ENCODE data around the gene BEST3.

BEST3 gene

DNA sequence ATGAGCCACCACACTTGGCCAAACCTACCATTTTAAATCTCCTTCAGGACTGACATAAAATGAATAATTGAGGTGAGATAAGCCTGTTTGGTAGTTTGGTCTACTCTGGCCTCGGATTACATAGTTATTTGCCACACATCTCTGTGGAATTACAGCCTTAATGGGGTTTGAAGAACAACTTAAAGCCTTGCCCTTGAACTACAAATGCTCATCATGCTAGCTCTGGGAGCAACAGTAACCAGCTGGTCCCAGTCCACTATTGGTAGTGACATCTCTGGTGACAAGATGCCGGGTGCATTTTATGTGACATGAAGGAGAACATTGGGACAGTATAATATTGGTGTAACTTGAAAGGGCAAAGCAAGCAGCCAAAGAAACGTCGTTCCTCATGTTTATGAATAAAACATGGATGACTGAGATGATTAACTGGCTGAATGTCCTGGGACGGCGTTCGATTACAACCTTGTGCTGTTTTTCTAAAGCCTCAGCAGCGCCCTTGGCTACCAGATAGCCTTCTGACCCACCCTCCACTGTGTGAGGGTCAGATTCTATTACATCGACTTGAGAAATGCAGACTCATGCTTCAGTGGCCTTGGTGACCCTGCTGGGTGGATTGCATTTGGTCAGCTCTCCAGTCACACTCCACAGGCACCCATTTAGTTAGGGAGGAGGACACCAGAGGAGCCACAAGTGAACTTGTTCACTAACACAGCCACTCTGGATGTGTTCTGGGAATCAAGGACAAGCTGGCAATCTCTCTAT lies 41.5 kb downstream of the BEST3 start:
- DNase-seq (ENCODE audit: extremely low read depth, low read depth): no peak
- TF ChIP-seq, protein P1, sequence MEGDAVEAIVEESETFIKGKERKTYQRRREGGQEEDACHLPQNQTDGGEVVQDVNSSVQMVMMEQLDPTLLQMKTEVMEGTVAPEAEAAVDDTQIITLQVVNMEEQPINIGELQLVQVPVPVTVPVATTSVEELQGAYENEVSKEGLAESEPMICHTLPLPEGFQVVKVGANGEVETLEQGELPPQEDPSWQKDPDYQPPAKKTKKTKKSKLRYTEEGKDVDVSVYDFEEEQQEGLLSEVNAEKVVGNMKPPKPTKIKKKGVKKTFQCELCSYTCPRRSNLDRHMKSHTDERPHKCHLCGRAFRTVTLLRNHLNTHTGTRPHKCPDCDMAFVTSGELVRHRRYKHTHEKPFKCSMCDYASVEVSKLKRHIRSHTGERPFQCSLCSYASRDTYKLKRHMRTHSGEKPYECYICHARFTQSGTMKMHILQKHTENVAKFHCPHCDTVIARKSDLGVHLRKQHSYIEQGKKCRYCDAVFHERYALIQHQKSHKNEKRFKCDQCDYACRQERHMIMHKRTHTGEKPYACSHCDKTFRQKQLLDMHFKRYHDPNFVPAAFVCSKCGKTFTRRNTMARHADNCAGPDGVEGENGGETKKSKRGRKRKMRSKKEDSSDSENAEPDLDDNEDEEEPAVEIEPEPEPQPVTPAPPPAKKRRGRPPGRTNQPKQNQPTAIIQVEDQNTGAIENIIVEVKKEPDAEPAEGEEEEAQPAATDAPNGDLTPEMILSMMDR (IDR thresholded peaks at IDR 0.05; ENCODE audit: low read depth, low read length, missing control alignments): no peak
- no peak overlapping the region for H3K4me3 ChIP-seq (replicated peaks; ENCODE audit: low read depth, low read length)

DNA sequence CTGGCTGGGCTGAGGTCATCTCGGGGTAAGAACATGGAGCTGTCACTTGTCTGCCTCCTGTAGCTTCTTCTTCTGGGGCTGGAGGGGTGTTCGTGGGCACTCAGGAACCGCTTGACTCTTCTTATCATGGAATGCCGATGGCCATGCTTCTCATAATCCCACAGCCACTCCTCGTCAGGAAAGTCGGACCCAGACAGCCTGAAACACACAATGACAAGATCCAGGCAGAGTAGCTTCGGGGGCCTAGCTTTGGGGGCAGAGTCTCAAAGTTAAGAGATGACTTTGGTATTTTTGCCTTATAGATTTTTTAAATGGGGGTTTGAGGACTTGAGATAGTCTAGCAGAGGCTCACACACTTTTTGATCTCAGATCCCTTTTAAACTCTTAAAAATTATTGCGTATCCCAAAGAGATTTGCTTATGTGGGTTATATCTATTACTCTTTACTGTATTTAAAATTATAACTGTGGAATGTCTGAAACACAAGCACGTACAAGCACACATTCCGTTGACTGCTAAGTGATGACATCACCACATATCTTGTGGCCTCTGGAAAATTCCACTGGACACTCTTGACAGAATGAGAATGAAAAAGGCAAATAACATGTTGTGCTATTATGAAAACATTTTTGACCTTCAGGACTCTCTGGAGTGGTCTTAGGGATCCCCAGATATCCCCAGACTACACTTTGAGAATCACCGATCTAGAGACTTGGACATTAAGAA lies 43.3 kb downstream of the BEST3 start:
- no peak overlapping the region for H3K4me3 ChIP-seq (replicated peaks; ENCODE audit: low read depth, low read length)
- TF ChIP-seq, protein P1 (IDR thresholded peaks at IDR 0.05; ENCODE audit: low read depth, low read length, missing control alignments): no peak
- peak; percentile 36 for DNase-seq (ENCODE audit: extremely low read depth, low read depth)

DNA sequence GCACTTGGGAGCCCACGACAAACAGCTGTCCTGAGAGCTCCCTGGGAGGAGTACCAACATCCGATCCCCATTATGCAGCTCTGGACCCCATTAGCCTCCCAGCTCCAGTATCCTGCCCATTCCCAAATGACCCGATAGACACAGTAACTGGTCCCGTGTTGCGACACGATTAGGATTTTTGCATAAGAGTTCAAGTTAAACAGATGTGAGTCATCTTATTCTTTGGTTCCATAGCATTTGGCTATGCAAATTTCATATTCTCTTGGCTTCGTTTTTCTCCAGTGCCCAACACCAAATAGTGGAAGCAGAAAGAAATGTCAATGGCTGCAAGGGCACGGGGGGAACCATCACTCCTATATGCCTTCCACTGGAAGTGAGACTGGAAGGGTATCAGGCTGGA lies 45.4 kb downstream of the BEST3 start:
- H3K4me3 ChIP-seq (replicated peaks; ENCODE audit: low read depth, low read length): no peak overlapping the region
- TF ChIP-seq, protein P1 (IDR thresholded peaks at IDR 0.05; ENCODE audit: low read depth, low read length, missing control alignments): no peak
- DNase-seq (ENCODE audit: extremely low read depth, low read depth): no peak

DNA sequence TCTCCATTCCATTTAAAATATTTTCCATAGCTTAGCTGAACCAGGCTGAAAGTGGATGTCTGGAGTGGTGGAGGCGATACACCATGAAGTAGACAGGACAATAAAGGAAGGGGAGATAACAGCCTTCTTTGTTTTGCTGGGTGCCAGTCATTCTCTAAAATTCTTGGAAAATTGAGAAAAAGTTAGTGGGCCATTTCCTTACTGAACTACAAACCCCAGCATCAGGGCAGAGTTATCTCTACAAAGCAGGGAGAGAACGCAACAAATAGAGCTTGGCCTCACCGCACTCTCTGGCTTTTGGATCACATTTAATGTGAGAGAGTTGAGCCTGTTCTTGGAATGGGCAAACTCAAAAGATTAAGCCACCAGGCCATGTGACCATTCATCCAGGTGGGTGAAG lies 47.2 kb downstream of the BEST3 start:
- TF ChIP-seq, protein P1 (IDR thresholded peaks at IDR 0.05; ENCODE audit: low read depth, low read length, missing control alignments): no peak
- no peak for DNase-seq (ENCODE audit: extremely low read depth, low read depth)
- H3K4me3 ChIP-seq (replicated peaks; ENCODE audit: low read depth, low read length): no peak overlapping the region

DNA sequence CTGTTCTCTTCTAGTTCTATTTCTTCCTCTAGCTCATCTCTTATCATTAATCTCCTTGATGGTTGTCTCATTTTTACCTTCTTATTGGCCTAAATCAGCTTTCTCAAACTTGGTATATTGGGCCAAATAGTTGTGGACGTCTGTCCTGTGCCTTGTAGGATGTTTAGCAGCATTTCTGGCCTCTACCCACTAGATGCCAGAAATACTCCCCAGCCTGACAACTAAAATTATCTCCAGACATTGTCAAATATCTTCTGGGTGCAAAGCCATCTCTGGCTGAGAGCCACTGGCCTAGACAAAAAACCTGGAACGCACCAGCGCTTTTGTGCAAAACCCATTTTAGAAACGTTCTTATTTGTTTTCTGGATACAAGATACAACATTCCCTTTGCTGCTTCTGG lies 49.6 kb downstream of the BEST3 start:
- TF ChIP-seq, protein P1 (IDR thresholded peaks at IDR 0.05; ENCODE audit: low read depth, low read length, missing control alignments): no peak
- no peak for DNase-seq (ENCODE audit: extremely low read depth, low read depth)
- H3K4me3 ChIP-seq (replicated peaks; ENCODE audit: low read depth, low read length): no peak overlapping the region

DNA sequence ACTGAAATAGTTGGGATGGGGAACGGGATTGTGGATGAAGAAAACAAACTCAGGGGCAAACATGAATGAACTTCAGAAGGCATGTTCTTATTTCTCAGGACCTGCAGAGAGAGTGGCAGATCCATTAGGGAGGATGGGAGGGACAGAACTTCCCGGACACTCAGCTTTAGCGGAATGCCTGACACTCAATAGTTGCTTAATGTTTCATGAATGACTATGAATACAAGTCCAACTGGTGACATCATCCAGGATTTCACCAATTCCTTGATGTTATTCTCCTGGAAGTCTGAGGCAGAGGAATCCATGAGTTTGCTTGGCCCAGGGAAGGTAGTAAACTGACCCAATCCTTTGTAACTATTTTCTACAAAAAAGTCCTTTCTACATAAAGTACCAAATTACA lies 50.6 kb downstream of the BEST3 start:
- H3K4me3 ChIP-seq (replicated peaks; ENCODE audit: low read depth, low read length): no peak overlapping the region
- peak; percentile 20 for DNase-seq (ENCODE audit: extremely low read depth, low read depth)
- TF ChIP-seq, protein P1 (IDR thresholded peaks at IDR 0.05; ENCODE audit: low read depth, low read length, missing control alignments): no peak
